HEK293T (cell line): Measurements from ENCODE around the gene CBX3.

Experiments
- CTCF ChIA-PET: fragments of 350-600 bp; formaldehyde crosslinking; extraction: SDS; loops from one replicate; lab custom pipeline; 2021; ENCODE audit warnings: antibody characterized with exemption, inconsistent platforms; lab: Yijun Ruan, JAX
- POLR2A ChIA-PET: fragments of 350-600 bp; formaldehyde crosslinking; extraction: SDS; loops from one replicate; lab custom pipeline; 2020; ENCODE audit warnings: antibody characterized with exemption, inconsistent platforms; lab: Yijun Ruan, JAX
- DNase-seq: peaks from one replicate; pipeline ENCODE4 v3.0.0; 2012; ENCODE audit warnings: mixed read lengths; ENCODE audit errors: extremely low spot score
- ARNT ChIP-seq: fragments of 450-650 bp; IDR thresholded peaks from 2 replicates; pipeline ENCODE4 v1.6.1; 2017; ENCODE audit warnings: mild to moderate bottlenecking
- BHLHE40 ChIP-seq: fragments of 450-650 bp; IDR thresholded peaks from 2 replicates; pipeline ENCODE4 v1.6.1; 2016; ENCODE audit warnings: mild to moderate bottlenecking, moderate library complexity, borderline replicate concordance
- CTBP1 ChIP-seq: fragments of 450-650 bp; IDR thresholded peaks from 2 replicates; pipeline ENCODE4 v1.6.1; 2016; ENCODE audit warnings: borderline replicate concordance
- ELF4 ChIP-seq: fragments of 450-650 bp; IDR thresholded peaks from 2 replicates; pipeline ENCODE4 v1.6.1; 2017; ENCODE audit warnings: antibody characterized with exemption
- FOXA1 ChIP-seq: fragments of 450-650 bp; IDR thresholded peaks from 2 replicates; pipeline ENCODE4 v1.6.1; 2016; ENCODE audit warnings: mild to moderate bottlenecking
- FOXK2 ChIP-seq: fragments of 450-650 bp; IDR thresholded peaks from 2 replicates; pipeline ENCODE4 v1.6.1; 2016; ENCODE audit warnings: mild to moderate bottlenecking
- FOXM1 ChIP-seq: fragments of 450-650 bp; IDR thresholded peaks from 2 replicates; pipeline ENCODE4 v1.6.1; 2017; ENCODE audit warnings: mild to moderate bottlenecking, borderline replicate concordance
- HDGF ChIP-seq: fragments of 450-650 bp; IDR thresholded peaks from 2 replicates; pipeline ENCODE4 v1.6.1; 2017; ENCODE audit warnings: antibody characterized with exemption, borderline replicate concordance
- L3MBTL2 ChIP-seq: fragments of 450-650 bp; conservative IDR thresholded peaks from 2 replicates; pipeline ENCODE4 v1.6.1; 2016; ENCODE audit warnings: mild to moderate bottlenecking
- LEF1 ChIP-seq: fragments of 450-650 bp; IDR thresholded peaks from 2 replicates; pipeline ENCODE4 v1.6.1; 2017; ENCODE audit warnings: mild to moderate bottlenecking, borderline replicate concordance
- NFRKB ChIP-seq: fragments of 450-650 bp; IDR thresholded peaks from 2 replicates; pipeline ENCODE4 v1.6.1; 2016; ENCODE audit warnings: mild to moderate bottlenecking, moderate library complexity
- SP1 ChIP-seq: fragments of 450-650 bp; IDR thresholded peaks from 2 replicates; pipeline ENCODE4 v1.6.1; 2017
- SUZ12 ChIP-seq: fragments of 450-650 bp; IDR thresholded peaks from 2 replicates; pipeline ENCODE4 v1.6.1; 2016; ENCODE audit warnings: mild to moderate bottlenecking
- TARDBP ChIP-seq: fragments of 450-650 bp; IDR thresholded peaks from 2 replicates; pipeline ENCODE4 v1.6.1; 2016
- ZNF384 ChIP-seq: fragments of 450-650 bp; IDR thresholded peaks from 2 replicates; pipeline ENCODE4 v1.6.1; 2016
- TF ChIP-seq, protein P1 (sequence below): fragments of 450-650 bp; IDR thresholded peaks from 2 replicates; pipeline ENCODE4 v1.6.1; 2016

CBX3 gene

DNA sequence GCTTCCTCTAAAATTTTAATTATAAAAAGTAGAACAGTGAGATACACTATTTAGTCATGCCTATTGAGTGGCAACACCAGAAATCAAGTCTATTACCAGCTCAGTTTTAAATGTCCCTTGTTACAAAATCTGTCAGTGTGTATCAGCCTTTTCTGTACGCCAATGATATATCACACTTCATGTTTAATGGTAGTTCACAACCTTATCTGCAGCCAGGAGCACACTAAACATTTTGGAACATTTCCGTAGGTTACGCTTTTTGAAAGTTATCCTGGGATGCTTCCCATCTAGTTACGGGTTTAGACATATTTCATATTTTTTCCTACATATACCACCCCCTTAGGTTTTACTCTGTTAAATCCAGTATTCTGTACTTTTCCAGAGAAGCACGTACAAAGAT lies 6.4 kb upstream of the CBX3 start:
- DNase-seq, result no peak
- ChIA-PET POLR2A (interaction anchor here (0.9 to 2.6 kb wide), 4 partner anchors 10 to 977 kb away, joined by 3 to 19 read pairs (median 4); no protein-coding TSS in a partner anchor), CTCF (no interaction called here)
- TF ChIP-seq BHLHE40, result no peak
- TF ChIP-seq HDGF, result no peak
- TF ChIP-seq, protein P1, sequence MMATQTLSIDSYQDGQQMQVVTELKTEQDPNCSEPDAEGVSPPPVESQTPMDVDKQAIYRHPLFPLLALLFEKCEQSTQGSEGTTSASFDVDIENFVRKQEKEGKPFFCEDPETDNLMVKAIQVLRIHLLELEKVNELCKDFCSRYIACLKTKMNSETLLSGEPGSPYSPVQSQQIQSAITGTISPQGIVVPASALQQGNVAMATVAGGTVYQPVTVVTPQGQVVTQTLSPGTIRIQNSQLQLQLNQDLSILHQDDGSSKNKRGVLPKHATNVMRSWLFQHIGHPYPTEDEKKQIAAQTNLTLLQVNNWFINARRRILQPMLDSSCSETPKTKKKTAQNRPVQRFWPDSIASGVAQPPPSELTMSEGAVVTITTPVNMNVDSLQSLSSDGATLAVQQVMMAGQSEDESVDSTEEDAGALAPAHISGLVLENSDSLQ, result no peak
- no peak for TF ChIP-seq CTBP1
- TF ChIP-seq FOXA1, result no peak
- TF ChIP-seq NFRKB, result no peak
- no peak for TF ChIP-seq SUZ12
- TF ChIP-seq ARNT, result no peak

DNA sequence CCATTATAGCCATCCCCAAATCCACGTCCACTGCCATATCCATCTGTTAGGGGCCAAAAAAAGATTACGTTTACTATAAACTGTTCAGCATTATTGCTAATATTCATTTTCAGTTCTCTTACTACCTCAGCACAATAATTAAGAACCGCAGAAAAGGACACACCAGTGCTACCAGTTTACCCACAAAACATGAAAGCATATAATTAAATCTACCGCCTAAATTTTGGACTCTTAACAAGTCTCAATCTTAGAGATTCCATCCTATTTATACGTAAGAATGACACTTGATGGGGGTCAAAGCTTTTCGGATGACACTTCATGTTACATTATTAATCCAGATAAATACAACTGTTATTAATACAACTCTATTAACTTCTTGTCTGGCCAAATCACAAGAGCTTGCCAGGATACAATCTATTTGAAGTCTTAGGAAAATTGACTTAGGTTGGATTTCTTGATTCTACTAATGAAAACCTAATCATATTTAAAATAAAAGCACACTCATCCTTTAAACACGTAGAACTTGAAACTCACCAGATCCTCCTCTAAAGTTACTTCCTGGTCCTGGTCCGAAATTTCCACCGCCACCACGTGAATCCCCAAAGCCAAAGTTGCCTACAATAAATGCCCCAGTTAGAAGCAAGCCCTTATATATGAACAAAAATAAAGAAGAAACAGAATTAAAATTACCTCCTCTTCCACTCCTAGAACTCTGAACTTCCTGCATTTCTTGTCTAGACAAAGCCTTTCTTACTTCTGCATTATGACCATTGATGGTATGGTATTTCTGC lies 5.5 kb upstream of the CBX3 start:
- CTCF ChIA-PET, result interaction anchor here (3.4 kb wide), 1 partner anchor 105 kb away, joined by 13 read pairs; no protein-coding TSS in a partner anchor
- TF ChIP-seq HDGF (no peak), ELF4 (no peak), LEF1 (no peak), FOXK2 (no peak), SUZ12 (no peak), SP1 (no peak)
- POLR2A ChIA-PET, result interaction anchor here (0.8 to 6.8 kb wide), 9 partner anchors 7 to 989 kb away, joined by 3 to 46 read pairs (median 7); partner anchors contain the start of genes HOXA11, HOXA3 and HOXA5
- DNase-seq, result no peak

DNA sequence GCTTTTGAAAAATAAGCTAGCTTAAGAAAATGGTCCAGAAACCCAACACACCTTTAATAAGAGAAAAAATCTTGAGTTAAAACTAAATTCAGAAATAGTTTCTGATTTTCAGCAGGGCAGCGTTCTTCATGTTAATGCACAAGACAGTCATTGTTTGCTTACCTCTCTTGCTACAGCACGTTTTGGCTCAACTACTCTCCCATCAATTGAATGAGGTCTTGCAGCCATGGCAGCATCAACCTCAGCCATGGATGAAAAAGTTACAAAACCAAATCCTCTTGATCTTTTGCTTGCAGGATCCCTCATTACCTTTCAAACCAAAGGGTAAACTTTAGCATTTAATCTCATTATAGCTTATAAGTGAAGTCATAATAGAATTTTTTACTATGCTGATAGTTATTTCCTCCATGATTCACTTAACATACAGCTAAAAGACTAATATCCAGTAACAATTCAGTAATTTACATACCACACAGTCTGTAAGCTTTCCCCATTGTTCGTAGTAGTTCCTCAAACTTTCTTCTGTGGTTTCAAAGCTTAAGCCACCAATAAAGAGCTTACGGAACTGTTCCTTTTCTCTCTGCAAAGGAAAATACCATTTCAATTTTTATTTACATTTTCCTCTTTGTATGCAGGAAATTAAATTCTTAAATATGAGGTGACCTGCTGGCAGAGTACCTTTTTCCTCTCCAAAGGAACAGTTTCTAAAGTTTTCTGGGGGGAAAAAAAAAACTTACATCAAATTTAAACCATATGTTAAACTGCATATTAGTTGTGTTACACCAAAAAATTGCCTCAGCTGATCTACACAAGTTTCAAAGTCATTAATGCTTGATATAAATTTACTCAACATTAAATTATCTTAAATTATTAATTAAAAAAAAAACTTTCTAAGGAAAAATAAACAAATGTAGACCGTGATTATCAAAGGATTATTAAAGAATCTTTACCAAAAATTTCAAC lies 4.1 kb upstream of the CBX3 start:
- TF ChIP-seq ELF4, result no peak
- no peak for TF ChIP-seq ZNF384
- TF ChIP-seq SUZ12, result no peak
- no peak for TF ChIP-seq SP1
- no peak for TF ChIP-seq CTBP1
- no peak for TF ChIP-seq HDGF
- TF ChIP-seq L3MBTL2, result no peak
- TF ChIP-seq FOXK2, result no peak
- TF ChIP-seq ARNT, result no peak
- no peak for TF ChIP-seq FOXA1
- POLR2A ChIA-PET, result interaction anchor here (0.6 to 6.8 kb wide), 15 partner anchors 9 to 979 kb away, joined by 3 to 46 read pairs (median 5); partner anchors contain the start of genes HOXA5, HOXA7 and SNX10

DNA sequence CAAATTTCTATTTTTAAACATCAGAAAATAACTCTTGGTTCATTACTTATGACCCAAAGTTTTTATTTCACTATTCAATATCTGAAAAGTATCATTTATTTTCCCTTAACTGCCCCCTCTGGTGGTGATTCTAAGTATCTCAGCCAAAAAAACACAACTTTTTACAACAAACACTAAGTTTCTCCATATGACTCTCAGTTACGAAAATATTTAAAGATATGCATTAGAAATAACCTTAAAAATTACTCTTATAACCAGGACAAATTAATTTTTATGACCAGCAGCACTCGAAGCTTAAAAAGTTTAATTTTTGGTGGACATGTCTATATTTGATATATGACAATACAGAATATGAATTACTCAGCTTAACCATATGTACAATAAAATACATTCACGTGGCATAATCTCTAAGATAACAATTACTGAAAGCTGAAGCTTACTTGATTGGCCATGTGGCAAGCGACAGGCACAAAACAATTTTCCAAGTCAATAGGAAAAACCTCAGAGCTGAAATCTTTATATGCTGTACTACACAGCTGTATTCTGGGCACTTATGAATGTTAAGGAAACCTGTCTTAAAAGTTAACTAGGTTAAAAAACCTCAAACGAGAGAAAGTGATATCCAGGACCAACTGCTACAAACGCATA lies 3.3 kb upstream of the CBX3 start:
- CTCF ChIA-PET, result interaction anchor here (0.6 to 3.4 kb wide), 2 partner anchors 107 to 986 kb away, joined by 4 to 13 read pairs; no protein-coding TSS in a partner anchor
- TF ChIP-seq, protein P1, result peak; percentile 42; the same call in 1 of the 2 replicates
- no peak for TF ChIP-seq HDGF
- no peak for TF ChIP-seq SUZ12

More for the DNA sequence above, 4.1 kb upstream of the CBX3 start:
- DNase-seq, result no peak
- CTCF ChIA-PET, result interaction anchor here (0.6 to 3.4 kb wide), 2 partner anchors 107 to 987 kb away, joined by 4 to 13 read pairs; no protein-coding TSS in a partner anchor

DNA sequence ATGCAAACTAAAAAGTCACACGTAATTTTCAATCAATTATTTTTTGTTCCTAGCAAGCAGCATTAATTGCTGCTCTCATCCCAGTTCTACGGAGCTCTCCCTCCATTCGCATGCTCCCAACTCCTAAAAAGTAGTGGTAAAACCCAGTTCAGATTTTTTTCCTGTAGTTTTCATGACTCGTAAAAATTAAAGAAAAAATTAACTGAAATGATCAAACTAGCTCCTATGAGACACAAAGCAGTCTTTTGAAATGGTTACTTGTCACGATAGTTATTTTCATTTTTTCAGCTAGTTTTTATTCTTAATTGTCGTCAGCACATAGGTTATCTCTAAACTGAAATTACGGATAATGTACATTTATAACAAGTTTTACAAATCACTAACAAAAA lies 2.8 kb upstream of the CBX3 start:
- DNase-seq, result no peak
- TF ChIP-seq LEF1, result no peak
- ChIA-PET CTCF (interaction anchor here (3.4 kb wide), 1 partner anchor 108 kb away, joined by 13 read pairs; no protein-coding TSS in a partner anchor), POLR2A (interaction anchor here (0.7 to 6.8 kb wide), 18 partner anchors 7 to 1001 kb away, joined by 3 to 46 read pairs (median 5); partner anchors contain the start of genes HOXA13, HOXA6 and HOXA7)

More for the DNA sequence above, 3.3 kb upstream of the CBX3 start:
- no peak for DNase-seq
- POLR2A ChIA-PET, result interaction anchor here (0.7 to 6.8 kb wide), 21 partner anchors 10 to 1002 kb away, joined by 3 to 46 read pairs (median 5); partner anchors contain the start of genes HOXA13, HOXA5, HOXA6 and HOXA7

DNA sequence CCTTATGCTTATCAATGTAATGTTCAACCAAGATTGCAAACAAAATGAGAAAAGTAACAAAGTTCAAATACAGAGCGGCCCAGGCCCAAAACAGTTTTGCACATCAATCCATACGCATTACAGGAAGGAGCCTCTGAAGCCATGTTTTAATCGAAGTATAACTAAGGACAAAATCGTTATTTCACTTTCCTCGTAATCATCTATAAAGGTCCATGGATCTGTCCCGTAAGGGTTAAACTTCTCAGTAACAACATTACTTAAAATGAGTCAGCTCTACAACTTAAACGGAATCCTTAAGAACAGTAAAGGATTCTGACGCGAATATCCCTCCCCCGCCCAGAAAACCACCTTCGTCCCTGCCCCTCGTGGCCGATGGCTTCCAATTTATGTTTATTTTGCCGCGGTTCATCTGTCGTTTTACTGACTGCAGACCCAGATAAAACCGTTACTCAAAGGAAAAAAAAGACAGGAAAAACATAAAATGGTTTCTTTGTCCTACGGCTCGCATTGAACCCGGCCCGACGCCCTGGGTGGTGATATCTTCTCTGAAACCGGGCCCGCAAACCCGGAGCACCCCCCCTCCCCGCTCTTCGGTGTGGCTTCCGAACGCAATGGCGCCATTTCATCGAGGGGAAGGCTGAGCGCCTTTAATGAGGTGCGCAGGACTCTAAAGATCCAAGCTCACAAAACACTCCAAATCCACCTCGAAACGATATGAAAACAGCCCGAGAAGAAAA lies 2.1 kb upstream of the CBX3 start:
- DNase-seq, result no peak
- CTCF ChIA-PET, result interaction anchor here (0.6 to 3.4 kb wide), 2 partner anchors 109 to 915 kb away, joined by 3 to 13 read pairs; no protein-coding TSS in a partner anchor
- POLR2A ChIA-PET, result interaction anchor here (0.6 to 6.8 kb wide), 41 partner anchors 7 to 985 kb away, joined by 3 to 46 read pairs (median 4); partner anchors contain the start of genes HOXA11, HOXA3, HOXA5 and HOXA6
- TF ChIP-seq SUZ12, result no peak
- TF ChIP-seq HDGF, result no peak
- no peak for TF ChIP-seq ZNF384
- no peak for TF ChIP-seq FOXK2
- TF ChIP-seq, protein P1, result no peak
- TF ChIP-seq FOXM1, result no peak
- TF ChIP-seq FOXA1, result no peak
- TF ChIP-seq LEF1, result no peak
- no peak; the same call in 1 of the 2 replicates for TF ChIP-seq L3MBTL2
- no peak for TF ChIP-seq CTBP1
- no peak for TF ChIP-seq SP1
- no peak for TF ChIP-seq TARDBP
- no peak for TF ChIP-seq ELF4
- TF ChIP-seq NFRKB, result no peak
- no peak for TF ChIP-seq BHLHE40
- no peak for TF ChIP-seq ARNT
